Endothelial cell (in vitro differentiated cells): Measurements from ENCODE around the gene ZCCHC24. TPM values are rescaled to one million over a fixed set of nuclear protein-coding genes. Genes with fewer than 3 reads are reported as not detected.

Experiments used
- DNase-seq: peaks from one replicate; pipeline ENCODE4 v3.0.0; 2021; ENCODE audit warnings: low spot score
- H3K27ac Mint-ChIP-seq: one replicate; pipeline ENCODE4 v1.8.0; 2021; ENCODE audit warnings: mixed read lengths, inconsistent platforms; ENCODE audit not compliant: unreplicated experiment
- H3K27me3 Mint-ChIP-seq: one replicate; pipeline ENCODE4 v1.8.0; 2021; ENCODE audit warnings: mild to moderate bottlenecking, moderate library complexity, mixed read lengths, inconsistent platforms; ENCODE audit not compliant: unreplicated experiment
- H3K36me3 Mint-ChIP-seq: one replicate; pipeline ENCODE4 v1.8.0; 2021; ENCODE audit warnings: mild to moderate bottlenecking, low read depth, mixed read lengths, inconsistent platforms; ENCODE audit not compliant: unreplicated experiment
- H3K4me1 Mint-ChIP-seq: one replicate; pipeline ENCODE4 v1.8.0; 2021; ENCODE audit warnings: mild to moderate bottlenecking, mixed read lengths, inconsistent platforms; ENCODE audit not compliant: unreplicated experiment
- H3K4me3 Mint-ChIP-seq: one replicate; pipeline ENCODE4 v1.8.0; 2021; ENCODE audit warnings: mild to moderate bottlenecking, mixed read lengths, inconsistent platforms; ENCODE audit not compliant: unreplicated experiment
- H3K9me3 Mint-ChIP-seq: one replicate; pipeline ENCODE4 v1.8.0; 2021; ENCODE audit warnings: mixed read lengths, inconsistent platforms; ENCODE audit not compliant: unreplicated experiment
- total RNA-seq: library from RNA; stranded (reverse); fragmentation: NEBNext Ultra II Directional; extraction: Animal tissue kit (Norgen Biotek cat#: 25700); gene quantifications from one replicate; pipeline ENCODE4 v1.2.1, GENCODE V29; 2021; ENCODE audit not compliant: unreplicated experiment
- TF ChIP-seq, protein P1 (sequence below): fragments of 200-600 bp; sonication (generic); IDR thresholded peaks from one replicate; pipeline ENCODE4 v1.5.0; 2021; ENCODE audit warnings: antibody characterized with exemption; ENCODE audit not compliant: unreplicated experiment

Gene ZCCHC24
- total RNA-seq, 1 donor from 2014 or later: 60.0 TPM

GRCh38 chr10:79384773-79385391, 60.5 kb downstream of the ZCCHC24 start:
- peaks cover 10% of the 10 kb centered on the region for H3K27me3 Mint-ChIP-seq
- TF ChIP-seq, protein P1, sequence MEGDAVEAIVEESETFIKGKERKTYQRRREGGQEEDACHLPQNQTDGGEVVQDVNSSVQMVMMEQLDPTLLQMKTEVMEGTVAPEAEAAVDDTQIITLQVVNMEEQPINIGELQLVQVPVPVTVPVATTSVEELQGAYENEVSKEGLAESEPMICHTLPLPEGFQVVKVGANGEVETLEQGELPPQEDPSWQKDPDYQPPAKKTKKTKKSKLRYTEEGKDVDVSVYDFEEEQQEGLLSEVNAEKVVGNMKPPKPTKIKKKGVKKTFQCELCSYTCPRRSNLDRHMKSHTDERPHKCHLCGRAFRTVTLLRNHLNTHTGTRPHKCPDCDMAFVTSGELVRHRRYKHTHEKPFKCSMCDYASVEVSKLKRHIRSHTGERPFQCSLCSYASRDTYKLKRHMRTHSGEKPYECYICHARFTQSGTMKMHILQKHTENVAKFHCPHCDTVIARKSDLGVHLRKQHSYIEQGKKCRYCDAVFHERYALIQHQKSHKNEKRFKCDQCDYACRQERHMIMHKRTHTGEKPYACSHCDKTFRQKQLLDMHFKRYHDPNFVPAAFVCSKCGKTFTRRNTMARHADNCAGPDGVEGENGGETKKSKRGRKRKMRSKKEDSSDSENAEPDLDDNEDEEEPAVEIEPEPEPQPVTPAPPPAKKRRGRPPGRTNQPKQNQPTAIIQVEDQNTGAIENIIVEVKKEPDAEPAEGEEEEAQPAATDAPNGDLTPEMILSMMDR: no peak
- DNase-seq: no peak
- H3K27ac Mint-ChIP-seq: no peak overlapping the region
- H3K9me3 Mint-ChIP-seq: no peaks in the 10 kb centered on the region
- no peaks in the 10 kb centered on the region for H3K4me1 Mint-ChIP-seq
- H3K36me3 Mint-ChIP-seq: peaks cover 11% of the 10 kb centered on the region
- no peak overlapping the region for H3K4me3 Mint-ChIP-seq

DNA sequence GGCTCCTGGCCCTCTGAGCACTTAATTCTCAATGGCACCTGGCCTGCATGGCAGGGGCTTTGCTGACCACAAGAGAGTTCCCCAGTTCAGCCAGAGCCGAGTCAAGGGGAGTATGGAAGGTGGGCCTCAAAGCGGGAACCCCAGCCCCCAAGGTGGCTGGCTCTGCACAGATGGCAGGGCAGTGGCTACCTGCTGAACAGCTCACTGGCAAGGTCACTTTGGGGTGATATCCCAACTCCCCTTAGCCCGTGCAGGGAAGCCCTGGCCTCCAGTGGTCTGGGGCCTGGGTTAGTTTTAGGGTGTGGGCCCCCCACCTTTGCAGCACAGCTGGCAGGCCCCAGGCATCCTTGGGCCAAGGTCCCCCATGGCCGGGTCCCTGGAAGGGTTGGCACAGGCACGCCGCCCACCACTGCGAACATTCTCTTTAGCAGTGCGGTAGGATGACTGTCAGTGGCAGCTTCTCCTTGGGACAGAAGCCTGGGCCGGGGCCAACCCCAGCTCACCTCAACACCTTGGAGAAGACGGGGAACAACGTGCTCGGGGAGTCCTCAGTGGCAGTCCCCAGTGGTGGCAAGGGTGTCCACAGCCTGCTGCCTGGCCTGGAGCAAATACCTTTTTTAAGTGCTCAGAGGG, 61.3 kb downstream of the ZCCHC24 start:
- H3K4me1 Mint-ChIP-seq: no peaks in the 10 kb centered on the region
- H3K4me3 Mint-ChIP-seq: no peak overlapping the region
- H3K36me3 Mint-ChIP-seq: peaks cover 7% of the 10 kb centered on the region
- DNase-seq: no peak
- TF ChIP-seq, protein P1: no peak
- peaks cover 9% of the 10 kb centered on the region for H3K27me3 Mint-ChIP-seq
- H3K9me3 Mint-ChIP-seq: no peaks in the 10 kb centered on the region
- H3K27ac Mint-ChIP-seq: no peak overlapping the region

DNA sequence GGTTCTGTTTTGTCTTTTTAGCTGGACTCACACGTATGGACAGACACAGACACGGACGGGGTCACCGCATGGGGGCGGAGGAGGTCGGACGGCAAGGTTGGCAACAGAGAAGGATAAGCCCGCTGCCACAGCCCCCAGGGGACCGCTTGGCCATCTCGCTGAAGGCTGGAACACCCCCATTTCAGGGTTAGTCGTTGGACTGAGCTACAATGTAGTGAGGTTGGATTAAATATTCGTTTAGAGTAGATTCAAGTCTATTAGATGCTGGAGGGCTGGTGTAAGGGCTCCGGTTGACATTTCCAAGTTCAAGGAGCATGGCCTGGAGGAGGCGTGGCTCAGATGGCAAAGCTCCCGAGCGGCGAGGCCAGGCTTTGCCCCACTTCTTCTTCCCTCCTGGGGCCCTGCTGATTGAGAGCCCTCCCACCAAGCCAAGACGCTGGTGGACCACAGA, 62.9 kb downstream of the ZCCHC24 start:
- TF ChIP-seq, protein P1: no peak
- no peaks in the 10 kb centered on the region for H3K4me1 Mint-ChIP-seq
- H3K9me3 Mint-ChIP-seq: no peaks in the 10 kb centered on the region
- H3K27me3 Mint-ChIP-seq: peaks cover 7% of the 10 kb centered on the region
- H3K27ac Mint-ChIP-seq: no peak overlapping the region
- DNase-seq: no peak
- no peak overlapping the region for H3K4me3 Mint-ChIP-seq
- peaks cover 7% of the 10 kb centered on the region for H3K36me3 Mint-ChIP-seq

GRCh38 chr10:79381804-79382221, 63.6 kb downstream of the ZCCHC24 start:
- H3K36me3 Mint-ChIP-seq: peaks cover 7% of the 10 kb centered on the region
- H3K27me3 Mint-ChIP-seq: peaks cover 4% of the 10 kb centered on the region
- no peak overlapping the region for H3K4me3 Mint-ChIP-seq
- no peaks in the 10 kb centered on the region for H3K4me1 Mint-ChIP-seq
- H3K27ac Mint-ChIP-seq: peak overlapping the region; percentile 62
- DNase-seq: no peak
- TF ChIP-seq, protein P1: no peak
- no peaks in the 10 kb centered on the region for H3K9me3 Mint-ChIP-seq
